Measurements from ENCODE around the gene ANAPC1. TPM values are rescaled to one million over a fixed set of nuclear protein-coding genes. Genes with fewer than 3 reads are reported as not detected.
A peak's percentile ranks its signal among the peaks of the same experiment; 100 is the strongest.
"Not testable (repeated sequence)": the region's sequence is repeated elsewhere in the genome, so short reads cannot be mapped to it uniquely, and the experiment has no call there.

ANAPC1 gene
- total and polyA plus RNA-seq, 10 of the 15 experiments (the other 5 are each of a cell fraction or from before 2014, with no cell fraction given) = 10.0 to 108 (median 53.6) TPM

DNA sequence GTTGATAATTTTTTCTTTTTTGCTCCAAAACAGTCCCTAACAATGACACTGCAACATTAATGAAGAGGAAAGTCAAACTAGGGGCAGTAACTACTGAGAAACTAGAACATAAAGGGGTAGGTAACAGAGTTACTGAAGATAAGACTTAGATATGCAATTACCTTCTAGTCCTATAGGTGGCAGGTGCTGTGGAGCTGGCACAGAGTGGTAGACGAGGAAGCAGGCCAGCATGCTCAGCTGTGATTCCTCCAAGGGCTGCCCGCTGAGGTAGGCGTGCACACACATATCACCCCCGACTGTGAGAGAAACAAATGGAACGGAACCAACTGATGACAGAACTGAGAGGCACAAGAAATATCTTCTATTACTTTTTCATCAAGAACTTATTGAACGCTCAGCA, 111.8 kb downstream of the ANAPC1 start:
- SMC1A ChIA-PET (ENCODE audit: uncharacterized antibody, unreplicated experiment); FAIRE-seq: not testable (repeated sequence)

GRCh38 chr2:111770916-111771658, 112.9 kb downstream of the ANAPC1 start:
- H3K9ac ChIP-seq (ENCODE audit: control insufficient read depth, insufficient read depth, low read length); FAIRE-seq; H3K4me3 ChIP-seq; H4K20me1 ChIP-seq (ENCODE audit: control insufficient read depth, insufficient read depth); H3K27me3 ChIP-seq (replicated peaks in 1 of 2; ENCODE audit: control insufficient read depth in 2 of 2, insufficient read depth in 2 of 2, low read length in 1 of 2); H3K9me3 ChIP-seq (replicated peaks; ENCODE audit: control insufficient read depth, insufficient read depth, low read length); H3K79me2 ChIP-seq (ENCODE audit: control insufficient read depth, insufficient read depth, low read length); ATAC-seq; H3K36me3 ChIP-seq (ENCODE audit: control insufficient read depth in 2 of 2, insufficient read depth in 2 of 2, low read length in 1 of 2); CTCF ChIA-PET; RAD21 ChIA-PET (ENCODE audit: unreplicated experiment); BruUV-seq (replicated peaks); in situ Hi-C loops (cut with MboI); intact Hi-C loops (cut with micrococcal nuclease; ENCODE audit: unreplicated experiment); DNase-seq (ENCODE audit: low read depth, low spot score); SMC1A ChIA-PET (ENCODE audit: uncharacterized antibody, unreplicated experiment); POLR2A ChIA-PET; H3K4me1 ChIP-seq (ENCODE audit: control insufficient read depth, insufficient read depth, low read length); H2AFZ ChIP-seq (ENCODE audit: control insufficient read depth, low read depth, low read length); H3K27ac ChIP-seq (ENCODE audit: control insufficient read depth, insufficient read depth); H3K4me2 ChIP-seq (ENCODE audit: control insufficient read depth, insufficient read depth): not testable (repeated sequence)
- whole genome bisulfite sequencing (ENCODE audit: insufficient coverage, insufficient replicate concordance, low lambda C conversion rate, missing lambda C conversion rate) = 71% methylated on average over 2 of the region's 3 CpGs

More for the DNA sequence above, 111.8 kb downstream of the ANAPC1 start:
- in situ Hi-C loops (cut with MboI); intact Hi-C loops (cut with micrococcal nuclease; ENCODE audit: unreplicated experiment); H3K4me2 ChIP-seq (ENCODE audit: control insufficient read depth, insufficient read depth); H4K20me1 ChIP-seq (ENCODE audit: control insufficient read depth, insufficient read depth); H3K9me3 ChIP-seq (replicated peaks; ENCODE audit: control insufficient read depth, insufficient read depth, low read length); CTCF ChIA-PET; POLR2A ChIA-PET; H3K4me1 ChIP-seq (ENCODE audit: control insufficient read depth, insufficient read depth, low read length); H3K36me3 ChIP-seq (ENCODE audit: control insufficient read depth in 2 of 2, insufficient read depth in 2 of 2, low read length in 1 of 2); H3K27me3 ChIP-seq (replicated peaks in 1 of 2; ENCODE audit: control insufficient read depth in 2 of 2, insufficient read depth in 2 of 2, low read length in 1 of 2); RAD21 ChIA-PET (ENCODE audit: unreplicated experiment); H3K79me2 ChIP-seq (ENCODE audit: control insufficient read depth, insufficient read depth, low read length); DNase-seq (ENCODE audit: low read depth, low spot score); H3K9ac ChIP-seq (ENCODE audit: control insufficient read depth, insufficient read depth, low read length); H2AFZ ChIP-seq (ENCODE audit: control insufficient read depth, low read depth, low read length); H3K4me3 ChIP-seq; H3K27ac ChIP-seq (ENCODE audit: control insufficient read depth, insufficient read depth); BruUV-seq (replicated peaks): not testable (repeated sequence)
- TF ChIP-seq CTCF (IDR thresholded peaks at IDR 0.05 in 2 of 3, conservative IDR thresholded peaks at IDR 0.05 in 1 of 3; ENCODE audit: control insufficient read depth in 2 of 3, extremely low read depth in 1 of 3, insufficient read depth in 1 of 3, low read depth in 3 of 3, low read length in 3 of 3) = 0 out of 6 replicates have a peak, but pooled peaks of 1 of the 3 experiments have one; percentile 3
- peak; percentile 98 for ATAC-seq
- 33% methylated on average over 1 of the region's 6 CpGs for WGBS (ENCODE audit: insufficient coverage, insufficient replicate concordance, low lambda C conversion rate, missing lambda C conversion rate)

GRCh38 chr2:111768266-111769190, 115.5 kb downstream of the ANAPC1 start:
- BruUV-seq (replicated peaks); CTCF ChIA-PET; ATAC-seq; DNase-seq (ENCODE audit: low read depth, low spot score); in situ Hi-C loops (cut with MboI); H3K4me2 ChIP-seq (ENCODE audit: control insufficient read depth, insufficient read depth); intact Hi-C loops (cut with micrococcal nuclease; ENCODE audit: unreplicated experiment); H3K9ac ChIP-seq (ENCODE audit: control insufficient read depth, insufficient read depth, low read length); H2AFZ ChIP-seq (ENCODE audit: control insufficient read depth, low read depth, low read length); SMC1A ChIA-PET (ENCODE audit: uncharacterized antibody, unreplicated experiment); H3K9me3 ChIP-seq (replicated peaks; ENCODE audit: control insufficient read depth, insufficient read depth, low read length); H4K20me1 ChIP-seq (ENCODE audit: control insufficient read depth, insufficient read depth); RAD21 ChIA-PET (ENCODE audit: unreplicated experiment); H3K79me2 ChIP-seq (ENCODE audit: control insufficient read depth, insufficient read depth, low read length); H3K36me3 ChIP-seq (ENCODE audit: control insufficient read depth in 2 of 2, insufficient read depth in 2 of 2, low read length in 1 of 2); POLR2A ChIA-PET; H3K4me1 ChIP-seq (ENCODE audit: control insufficient read depth, insufficient read depth, low read length); FAIRE-seq; H3K27me3 ChIP-seq (replicated peaks in 1 of 2; ENCODE audit: control insufficient read depth in 2 of 2, insufficient read depth in 2 of 2, low read length in 1 of 2); H3K27ac ChIP-seq (ENCODE audit: control insufficient read depth, insufficient read depth); H3K4me3 ChIP-seq: not testable (repeated sequence)
- 100% methylated on average over 7 of the region's 8 CpGs for WGBS (ENCODE audit: insufficient coverage, insufficient replicate concordance, low lambda C conversion rate, missing lambda C conversion rate)

Data from GM12878 (cell line).